GM19452 (cell line): ENCODE measurements around the gene CHERP.

ENCODE experiments used
- ATAC-seq: cut with Tn5 transposase; IDR thresholded peaks from one replicate; pipeline ENCODE4 v1.9.1; 2021; ENCODE audit not compliant: unreplicated experiment

The CHERP gene, protein sequence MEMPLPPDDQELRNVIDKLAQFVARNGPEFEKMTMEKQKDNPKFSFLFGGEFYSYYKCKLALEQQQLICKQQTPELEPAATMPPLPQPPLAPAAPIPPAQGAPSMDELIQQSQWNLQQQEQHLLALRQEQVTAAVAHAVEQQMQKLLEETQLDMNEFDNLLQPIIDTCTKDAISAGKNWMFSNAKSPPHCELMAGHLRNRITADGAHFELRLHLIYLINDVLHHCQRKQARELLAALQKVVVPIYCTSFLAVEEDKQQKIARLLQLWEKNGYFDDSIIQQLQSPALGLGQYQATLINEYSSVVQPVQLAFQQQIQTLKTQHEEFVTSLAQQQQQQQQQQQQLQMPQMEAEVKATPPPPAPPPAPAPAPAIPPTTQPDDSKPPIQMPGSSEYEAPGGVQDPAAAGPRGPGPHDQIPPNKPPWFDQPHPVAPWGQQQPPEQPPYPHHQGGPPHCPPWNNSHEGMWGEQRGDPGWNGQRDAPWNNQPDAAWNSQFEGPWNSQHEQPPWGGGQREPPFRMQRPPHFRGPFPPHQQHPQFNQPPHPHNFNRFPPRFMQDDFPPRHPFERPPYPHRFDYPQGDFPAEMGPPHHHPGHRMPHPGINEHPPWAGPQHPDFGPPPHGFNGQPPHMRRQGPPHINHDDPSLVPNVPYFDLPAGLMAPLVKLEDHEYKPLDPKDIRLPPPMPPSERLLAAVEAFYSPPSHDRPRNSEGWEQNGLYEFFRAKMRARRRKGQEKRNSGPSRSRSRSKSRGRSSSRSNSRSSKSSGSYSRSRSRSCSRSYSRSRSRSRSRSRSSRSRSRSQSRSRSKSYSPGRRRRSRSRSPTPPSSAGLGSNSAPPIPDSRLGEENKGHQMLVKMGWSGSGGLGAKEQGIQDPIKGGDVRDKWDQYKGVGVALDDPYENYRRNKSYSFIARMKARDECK

GRCh38 chr19:16542045-16542909 is at the start of gene CHERP:
Gene CHERP, minus strand, starts transcription at chr19:16542437. Its CDS starts 59 bp downstream, at chr19:16542378.
- peak; percentile 73 for ATAC-seq

DNA sequence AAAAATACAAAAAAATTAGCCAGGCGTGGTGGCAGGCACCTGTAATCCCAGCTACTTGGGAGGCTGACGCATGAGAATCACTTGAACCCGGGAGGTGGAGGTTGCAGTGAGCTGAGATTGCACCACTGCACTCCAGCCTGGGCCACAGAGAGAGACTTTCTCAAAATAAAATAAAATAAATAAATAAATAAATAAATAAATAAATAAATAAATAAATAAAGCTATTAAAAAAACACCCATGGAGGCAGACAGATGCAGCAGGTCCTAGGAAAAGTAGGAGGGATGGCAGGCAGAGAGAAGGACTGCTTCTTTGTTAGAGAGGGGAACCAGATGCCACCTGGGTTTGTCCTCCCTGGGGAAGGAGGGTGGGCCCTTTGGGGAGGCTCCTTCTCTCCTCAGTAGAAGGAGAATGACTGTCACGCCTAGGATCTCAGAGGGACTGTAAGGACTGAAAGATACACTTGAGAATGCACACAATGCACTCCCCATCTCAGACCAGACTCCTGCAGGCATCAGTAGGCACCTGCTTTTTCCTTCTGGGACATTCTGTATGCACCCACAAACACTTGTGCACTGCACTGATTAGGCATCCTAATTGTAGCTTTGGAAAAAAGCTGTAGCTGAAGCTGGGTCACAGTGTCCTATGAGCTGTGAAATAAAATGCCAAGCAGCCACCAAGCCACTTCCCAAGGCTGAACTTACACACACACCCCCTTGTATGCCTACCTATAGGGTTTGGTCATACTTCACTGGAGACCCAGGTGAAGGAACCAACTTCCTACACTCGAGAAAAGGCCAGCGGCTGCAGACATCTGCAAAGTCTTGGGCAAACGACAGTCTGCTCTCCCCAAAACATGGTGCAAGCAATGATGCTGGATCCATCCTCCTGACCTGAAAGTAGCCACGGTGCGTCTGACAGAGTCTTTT is 48.9 kb upstream of the CHERP start:
- ATAC-seq: no peak

GRCh38 chr19:16589917-16590316 is 47.7 kb upstream of the CHERP start:
- ATAC-seq: no peak

- no peak for ATAC-seq
Observed at GRCh38 chr19:16588824-16589577, 46.8 kb upstream of the CHERP start.

GRCh38 chr19:16587833-16588823 is 45.9 kb upstream of the CHERP start:
- no peak for ATAC-seq

DNA sequence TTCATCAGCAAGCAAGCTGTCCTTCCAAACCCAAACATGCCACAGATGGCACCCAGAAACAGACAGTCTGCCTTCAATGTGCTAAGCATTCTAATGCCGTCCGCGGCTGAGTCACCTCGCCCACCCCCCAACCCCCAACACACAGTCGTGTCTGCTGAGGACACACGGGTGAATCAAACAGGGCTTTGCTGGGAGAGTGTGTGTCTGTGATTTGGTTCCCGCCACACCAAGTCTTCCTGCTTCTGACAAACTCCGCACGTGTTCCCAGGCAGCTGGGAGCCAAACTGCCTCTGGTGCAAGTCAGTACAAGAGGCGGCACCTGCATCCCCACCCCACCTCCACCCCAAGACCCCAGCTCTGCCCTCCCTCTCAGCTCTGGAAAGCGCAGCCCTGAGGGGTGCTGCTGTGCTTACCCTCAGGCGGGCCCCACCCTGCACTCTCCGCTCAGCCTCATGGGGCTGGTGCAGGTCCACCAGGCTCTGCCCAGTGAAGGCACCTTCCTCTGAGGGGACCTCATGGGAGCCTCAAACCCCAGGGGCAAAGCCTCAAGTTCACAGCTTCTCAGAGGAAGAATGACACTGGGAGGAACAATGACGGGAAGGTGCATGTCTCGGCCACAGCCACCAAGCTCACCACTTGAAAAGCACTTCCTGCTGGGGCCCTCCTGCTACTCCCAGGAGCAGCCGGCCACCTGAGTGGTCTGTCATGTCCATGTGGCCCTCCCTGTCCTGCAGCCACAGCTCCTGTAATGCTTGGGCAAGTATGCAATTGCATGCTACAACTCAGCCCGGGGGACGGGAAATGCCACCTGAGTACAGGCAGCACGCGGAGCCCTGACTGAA is 45.0 kb upstream of the CHERP start:
- ATAC-seq: no peak

GRCh38 chr19:16586477-16586871 is 44.2 kb upstream of the CHERP start:
- ATAC-seq: no peak

DNA sequence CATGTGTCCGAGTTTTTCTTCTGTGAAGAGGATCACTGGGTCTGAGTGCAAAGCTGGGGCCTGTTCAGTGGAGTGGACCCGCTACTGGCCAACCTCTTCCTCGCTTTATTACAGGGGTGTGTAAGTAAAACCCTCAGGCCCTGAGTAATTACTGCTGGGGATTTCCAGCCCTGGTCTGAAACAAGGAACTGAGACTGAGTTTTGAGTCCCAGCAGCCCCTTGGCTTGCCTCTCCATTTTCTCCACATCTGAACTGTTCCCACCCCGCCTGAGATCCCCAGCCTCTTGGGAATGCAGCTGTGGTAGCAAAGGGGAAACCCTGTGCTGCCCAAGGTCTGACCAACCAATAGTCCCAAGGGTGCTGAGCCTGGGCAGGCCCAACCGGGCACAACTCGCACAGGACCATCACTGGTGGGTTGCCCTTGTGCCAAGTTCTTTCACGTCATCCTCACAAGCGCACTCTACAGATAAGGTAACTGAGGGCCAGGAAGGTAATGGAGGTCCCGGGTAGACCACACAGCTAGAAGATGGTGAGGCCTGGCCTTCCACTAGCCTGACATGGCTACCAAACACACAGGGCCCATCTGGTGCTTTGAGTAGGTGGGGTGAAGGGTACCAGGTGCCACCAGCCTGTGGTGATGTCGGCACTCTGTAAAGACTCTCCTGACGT is 43.7 kb upstream of the CHERP start:
- peak; percentile 27 for ATAC-seq

DNA sequence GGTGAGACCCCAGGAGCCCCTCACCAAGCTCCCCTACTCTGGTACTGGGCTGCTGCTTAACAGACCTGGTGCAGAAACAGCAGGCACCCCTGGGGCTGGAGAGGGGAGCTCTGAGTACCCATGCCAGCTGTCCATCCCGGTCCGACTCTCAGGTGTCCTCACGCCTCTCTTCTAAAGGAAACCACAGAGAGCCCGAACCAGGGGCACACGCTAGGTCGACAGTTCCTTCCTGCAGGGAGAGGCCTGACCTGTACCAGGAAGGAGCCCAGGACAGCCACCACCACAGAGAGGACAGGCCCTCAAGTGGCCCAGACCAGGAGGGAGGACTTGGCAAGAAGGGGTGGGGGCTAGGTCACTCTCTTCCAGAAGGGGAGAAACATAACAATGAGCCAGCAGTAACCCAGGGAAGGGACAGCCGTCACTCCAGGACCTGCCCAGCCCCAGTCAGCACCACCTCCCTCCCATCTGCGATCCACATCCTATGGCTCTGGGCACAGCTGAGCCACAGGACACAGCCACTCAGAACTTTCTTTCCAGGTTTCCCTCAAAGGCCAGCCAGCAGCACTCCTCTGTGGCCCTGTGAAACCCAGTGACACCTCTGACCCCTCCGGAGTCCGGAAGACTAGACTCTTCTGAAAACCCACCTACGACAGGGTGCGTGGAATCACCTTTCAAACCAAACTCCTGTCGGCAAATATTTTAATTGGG is 43.0 kb upstream of the CHERP start:
- no peak for ATAC-seq

DNA sequence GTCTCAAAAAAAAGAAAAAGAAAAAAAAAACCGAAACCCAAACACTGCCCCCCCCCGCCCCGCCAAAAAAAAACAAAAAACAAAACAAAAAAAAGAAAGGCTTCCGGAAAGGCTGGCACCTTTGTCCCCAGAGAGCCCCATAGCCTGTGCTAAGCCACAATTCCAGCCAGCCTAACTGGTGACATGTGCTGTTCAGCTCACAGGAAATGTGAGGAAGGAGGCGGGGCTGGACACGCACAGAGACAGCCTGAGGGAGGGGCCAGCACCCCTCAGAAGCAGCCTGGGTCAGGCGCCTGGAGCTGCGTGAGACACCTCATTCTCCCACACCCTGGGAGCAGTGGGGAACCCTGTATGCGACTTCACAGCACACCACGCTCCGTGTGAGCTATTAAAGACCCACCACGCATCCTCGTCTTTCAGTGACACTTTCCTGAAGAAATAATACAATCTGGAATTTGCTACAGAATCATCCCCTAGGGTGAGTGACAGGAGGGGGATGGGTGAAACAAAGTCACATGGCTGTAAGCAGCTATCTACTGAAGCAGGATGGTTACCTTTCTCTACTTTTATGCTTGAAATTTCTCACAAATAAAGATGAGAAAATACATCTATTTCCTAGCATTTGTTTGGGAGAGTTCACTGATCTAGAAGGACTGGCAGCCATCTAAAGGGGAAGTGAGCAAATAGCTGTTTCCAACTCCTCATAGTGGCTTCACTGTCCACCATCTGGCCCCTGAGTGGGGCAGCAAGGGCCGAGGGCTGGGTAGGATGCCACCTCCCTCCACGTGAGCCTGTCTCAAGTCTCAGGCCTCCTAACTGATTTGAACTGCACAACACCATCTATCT is 42.2 kb upstream of the CHERP start:
- ATAC-seq: peak; percentile 42

DNA sequence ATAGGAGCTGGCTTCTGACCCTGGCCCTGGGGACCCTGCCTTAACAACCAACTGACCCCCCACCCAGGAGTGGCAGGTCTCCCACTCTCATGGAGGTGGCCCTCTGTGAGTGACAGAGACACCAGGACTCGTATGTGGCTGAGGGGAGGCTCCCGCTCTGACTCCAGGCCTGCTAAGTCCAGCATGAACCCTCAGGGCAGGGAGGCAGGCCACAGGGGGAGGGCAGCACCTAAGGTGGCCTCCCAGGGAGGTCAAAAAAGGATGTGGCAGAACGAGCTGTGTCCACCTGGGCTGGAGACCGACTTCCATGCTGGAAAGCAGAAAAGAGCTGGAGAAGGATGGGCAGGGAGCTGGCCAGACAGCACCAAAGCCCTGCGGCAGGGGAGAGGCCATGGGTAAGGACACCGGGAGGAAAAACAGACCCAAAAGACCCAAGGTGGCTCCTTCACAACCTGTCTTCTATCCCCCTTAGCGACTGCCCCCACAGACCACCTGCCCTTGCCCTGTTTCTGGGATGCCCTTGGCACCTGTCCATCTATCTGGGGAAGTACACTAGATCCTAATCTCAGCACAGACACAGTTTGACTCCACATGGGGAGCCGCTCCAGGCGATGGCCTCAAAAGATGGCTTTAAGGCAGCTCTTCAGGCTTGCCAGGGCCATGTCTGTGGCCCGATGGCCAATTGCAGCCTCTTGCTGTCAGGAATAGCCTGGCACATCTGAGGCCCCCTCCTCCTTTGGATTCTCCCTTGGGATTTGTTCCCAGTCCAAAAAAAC is 40.4 kb upstream of the CHERP start:
- no peak for ATAC-seq

DNA sequence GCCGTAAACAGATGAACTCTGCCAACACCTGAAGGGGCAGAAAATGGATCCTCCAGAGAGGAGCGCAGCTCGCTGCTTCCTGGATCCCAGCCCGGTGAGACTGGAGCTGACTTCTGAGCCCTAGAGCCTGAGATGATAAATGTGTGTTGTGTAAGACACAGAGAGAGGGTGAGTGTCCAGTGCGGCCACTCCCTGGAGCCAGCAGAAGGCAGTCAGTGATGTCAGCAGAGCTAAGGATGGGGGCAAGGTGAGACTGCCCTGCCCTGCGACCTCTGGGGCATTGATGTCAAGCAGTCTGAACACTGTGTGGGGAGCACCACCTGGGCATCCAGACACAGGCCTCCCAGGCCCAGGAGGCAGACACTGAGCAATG is 39.7 kb upstream of the CHERP start:
- ATAC-seq: no peak

DNA sequence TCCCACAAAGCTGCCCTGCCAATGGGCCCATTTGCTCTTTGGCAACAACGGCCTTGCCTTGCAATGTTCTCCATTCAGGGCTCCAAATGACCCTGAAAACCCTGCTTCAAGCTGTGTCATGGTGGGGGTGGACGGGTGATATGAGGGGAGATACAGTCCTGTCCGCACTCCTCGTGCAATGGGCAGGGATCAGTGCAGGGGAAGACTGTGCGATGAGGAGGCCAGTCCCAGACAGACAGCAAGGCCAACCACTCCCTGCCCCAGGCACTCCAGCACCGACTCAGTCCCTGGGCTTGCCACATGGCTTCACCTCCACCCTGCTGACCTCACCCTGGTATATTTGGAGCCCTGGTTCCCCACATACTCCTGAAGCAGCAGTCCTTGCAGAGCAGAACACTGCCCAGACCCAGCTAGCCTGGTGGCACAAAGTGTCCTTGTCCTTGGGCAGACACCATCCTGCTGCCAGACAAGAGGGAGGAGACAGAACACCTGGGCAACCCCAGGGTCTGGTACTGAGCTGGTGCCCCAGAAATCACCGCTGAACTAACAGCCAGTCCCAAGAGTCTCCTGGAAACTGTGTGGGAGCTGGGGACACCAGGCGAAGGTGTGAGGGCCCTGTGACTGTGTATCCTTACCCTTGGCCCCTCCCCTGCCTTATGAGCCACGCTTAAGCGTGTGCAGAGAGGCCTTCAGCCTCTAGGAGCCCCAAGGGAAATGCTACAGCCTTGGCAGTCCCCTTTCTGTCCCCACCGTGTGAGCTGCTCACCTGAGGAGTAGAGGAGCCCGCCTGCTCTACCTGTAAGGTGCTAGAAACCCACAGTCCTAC is 39.1 kb upstream of the CHERP start:
- no peak for ATAC-seq

DNA sequence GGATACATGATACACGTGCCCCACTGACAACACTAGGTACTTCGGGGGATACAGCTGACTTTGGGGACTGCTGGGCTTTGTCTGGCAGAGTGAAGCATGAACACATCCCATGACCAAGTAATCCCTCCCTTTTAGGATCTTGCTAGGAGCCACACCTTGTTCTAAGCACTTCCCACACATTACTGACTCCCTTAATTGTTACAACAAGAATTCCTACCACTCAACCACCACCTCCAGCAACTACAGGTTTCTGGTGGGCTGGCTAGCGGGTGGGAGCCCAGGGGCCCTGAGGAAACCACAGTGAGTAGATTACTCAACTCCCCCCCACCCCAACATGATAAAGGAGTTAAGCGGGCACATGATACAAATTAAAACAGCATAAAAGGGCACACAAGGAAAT is 37.1 kb upstream of the CHERP start:
- ATAC-seq: no peak
